Suprapubic skin (tissue), 4 donors: Measurements from ENCODE around the gene IL33. TPM values are rescaled to one million over a fixed set of nuclear protein-coding genes. Genes with fewer than 3 reads are reported as not detected.

ENCODE experiments used
- DNase-seq, 2 donors: peaks; one replicate each; pipeline ENCODE4 v3.0.0-alpha.2; 2019; ENCODE audit warnings: low spot score in 2 of 2
- H3K27ac ChIP-seq: fragments of 200-600 bp; sonication (generic); one replicate; pipeline ENCODE4 v1.5.1; 2019
- H3K27me3 ChIP-seq: fragments of 200-600 bp; sonication (generic); one replicate; pipeline ENCODE4 v1.5.1; 2019
- H3K36me3 ChIP-seq: fragments of 200-600 bp; sonication (generic); one replicate; pipeline ENCODE4 v1.5.1; 2019
- H3K4me1 ChIP-seq: fragments of 200-600 bp; sonication (generic); one replicate; pipeline ENCODE4 v1.5.1; 2019
- H3K4me3 ChIP-seq: fragments of 200-600 bp; sonication (generic); one replicate; pipeline ENCODE4 v1.5.1; 2019; ENCODE audit warnings: mild to moderate bottlenecking
- H3K9me3 ChIP-seq: fragments of 200-600 bp; sonication (generic); one replicate; pipeline ENCODE4 v1.5.1; 2019
- EP300 ChIP-seq: sonication (generic); formaldehyde crosslinking; IDR thresholded peaks from one replicate; pipeline ENCODE4 v1.6.1; 2017; ENCODE audit warnings: antibody characterized with exemption
- POLR2A ChIP-seq, 2 donors: fragments of 450-650 bp; IDR thresholded peaks; one replicate each; pipeline ENCODE4 v1.6.1; 2017; ENCODE audit warnings: antibody characterized with exemption in 2 of 2, mild to moderate bottlenecking in 2 of 2, moderate library complexity in 2 of 2
- POLR2AphosphoS5 ChIP-seq, 3 donors: sonication (generic); formaldehyde crosslinking; IDR thresholded peaks; one replicate each; pipeline ENCODE4 v1.6.1; 2017; ENCODE audit warnings: antibody characterized with exemption in 3 of 3
- WGBS: methylation state at CpG from one replicate; pipeline ENCODE4 v1.1.5; 2018; 5-methylcytosine and 5-hydroxymethylcytosine counted together
- total RNA-seq, 4 donors: library from RNA; depleted of rRNA; stranded (reverse); fragments of >200 nt; gene quantifications; one replicate each; pipeline ENCODE4 v1.1.0, GENCODE V29; 2016
- TF ChIP-seq, protein P1 (sequence below), 2 donors: fragments of 200-600 bp in 1 of 2; fragments of 450-650 bp in 1 of 2; sonication (generic) in 1 of 2; IDR thresholded peaks; one replicate each; pipeline ENCODE4 v1.5.1; 2016 to 2019; ENCODE audit warnings: antibody characterized with exemption in 2 of 2, mild to moderate bottlenecking in 1 of 2, moderate library complexity in 1 of 2

IL33 gene
- total RNA-seq, 4 donors from 2014 or later = 11.3 to 37.3 (median 25.6) TPM

DNA sequence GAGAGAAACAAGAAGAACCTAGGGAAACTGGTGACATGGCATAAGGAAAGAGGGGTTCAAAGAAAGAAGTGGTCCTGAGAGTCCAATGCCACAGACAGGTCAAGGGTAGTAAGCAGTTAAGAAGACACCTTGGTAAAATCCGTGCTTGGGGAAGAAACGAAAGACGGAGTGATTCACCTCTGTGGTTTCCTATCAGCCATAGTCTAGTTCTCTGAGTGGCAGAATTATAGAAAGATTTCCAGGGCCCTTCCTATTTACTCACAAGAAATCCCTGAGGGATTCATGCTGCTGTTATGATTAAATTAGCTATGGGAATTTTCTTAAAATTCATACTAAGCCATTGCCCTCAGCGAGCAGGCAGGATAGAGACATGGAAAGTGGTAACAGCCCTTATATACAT is 31.7 kb downstream of the IL33 start:
- Histone ChIP-seq H3K36me3 (no peaks in the 10 kb centered on the region), H3K9me3 (no peaks in the 10 kb centered on the region), H3K27ac (no peak overlapping the region), H3K4me3 (no peak overlapping the region), H3K27me3 (no peaks in the 10 kb centered on the region), H3K4me1 (no peaks in the 10 kb centered on the region)
- 37% methylated on average over 4 of the region's 4 CpGs for WGBS
- TF ChIP-seq, protein P1, sequence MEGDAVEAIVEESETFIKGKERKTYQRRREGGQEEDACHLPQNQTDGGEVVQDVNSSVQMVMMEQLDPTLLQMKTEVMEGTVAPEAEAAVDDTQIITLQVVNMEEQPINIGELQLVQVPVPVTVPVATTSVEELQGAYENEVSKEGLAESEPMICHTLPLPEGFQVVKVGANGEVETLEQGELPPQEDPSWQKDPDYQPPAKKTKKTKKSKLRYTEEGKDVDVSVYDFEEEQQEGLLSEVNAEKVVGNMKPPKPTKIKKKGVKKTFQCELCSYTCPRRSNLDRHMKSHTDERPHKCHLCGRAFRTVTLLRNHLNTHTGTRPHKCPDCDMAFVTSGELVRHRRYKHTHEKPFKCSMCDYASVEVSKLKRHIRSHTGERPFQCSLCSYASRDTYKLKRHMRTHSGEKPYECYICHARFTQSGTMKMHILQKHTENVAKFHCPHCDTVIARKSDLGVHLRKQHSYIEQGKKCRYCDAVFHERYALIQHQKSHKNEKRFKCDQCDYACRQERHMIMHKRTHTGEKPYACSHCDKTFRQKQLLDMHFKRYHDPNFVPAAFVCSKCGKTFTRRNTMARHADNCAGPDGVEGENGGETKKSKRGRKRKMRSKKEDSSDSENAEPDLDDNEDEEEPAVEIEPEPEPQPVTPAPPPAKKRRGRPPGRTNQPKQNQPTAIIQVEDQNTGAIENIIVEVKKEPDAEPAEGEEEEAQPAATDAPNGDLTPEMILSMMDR (IDR thresholded peaks at IDR 0.05) = no peak
- TF ChIP-seq POLR2A (IDR thresholded peaks at IDR 0.05) (no peak), EP300 (no peak), POLR2AphosphoS5 (IDR thresholded peaks at IDR 0.05) (no peak)
- no peak for DNase-seq

- TF ChIP-seq POLR2A (IDR thresholded peaks at IDR 0.05) = no peak
- TF ChIP-seq, protein P1 (IDR thresholded peaks at IDR 0.05) = no peak
- no peak for TF ChIP-seq EP300
- Histone ChIP-seq H3K27ac (no peak overlapping the region), H3K4me1 (peaks cover 15% of the 10 kb centered on the region), H3K4me3 (no peak overlapping the region), H3K27me3 (no peaks in the 10 kb centered on the region), H3K9me3 (peaks cover 5% of the 10 kb centered on the region), H3K36me3 (no peaks in the 10 kb centered on the region)
- no peak for DNase-seq
- 48% methylated on average over 3 of the region's 3 CpGs for WGBS
Measured at GRCh38 chr9:6268826-6269397, 53.3 kb downstream of the IL33 start.

- no peak overlapping the region for H3K4me3 ChIP-seq
- no peak overlapping the region for H3K27ac ChIP-seq
- H3K4me1 ChIP-seq = peaks cover 15% of the 10 kb centered on the region
- WGBS = 83% methylated on average over 1 of the region's 1 CpG
- TF ChIP-seq EP300 (no peak), POLR2AphosphoS5 (IDR thresholded peaks at IDR 0.05) (no peak), POLR2A (IDR thresholded peaks at IDR 0.05) (no peak)
- TF ChIP-seq, protein P1 (IDR thresholded peaks at IDR 0.05) = no peak
- H3K27me3 ChIP-seq = no peaks in the 10 kb centered on the region
- no peaks in the 10 kb centered on the region for H3K36me3 ChIP-seq
- no peak for DNase-seq
- H3K9me3 ChIP-seq = no peaks in the 10 kb centered on the region
Measured at GRCh38 chr9:6270896-6271295, 55.3 kb downstream of the IL33 start.

GRCh38 chr9:6271508-6272228 is 56.1 kb downstream of the IL33 start:
- TF ChIP-seq, protein P1 (IDR thresholded peaks at IDR 0.05) = no peak
- TF ChIP-seq POLR2A (IDR thresholded peaks at IDR 0.05) = no peak
- no peak for TF ChIP-seq EP300
- no peak for TF ChIP-seq POLR2AphosphoS5 (IDR thresholded peaks at IDR 0.05)
- Histone ChIP-seq H3K9me3 (no peaks in the 10 kb centered on the region), H3K4me3 (no peak overlapping the region), H3K36me3 (no peaks in the 10 kb centered on the region), H3K4me1 (peaks cover 15% of the 10 kb centered on the region), H3K27me3 (no peaks in the 10 kb centered on the region), H3K27ac (peak overlapping the region; percentile 67)
- DNase-seq = no peak
- 46% methylated on average over 3 of the region's 3 CpGs for WGBS

DNA sequence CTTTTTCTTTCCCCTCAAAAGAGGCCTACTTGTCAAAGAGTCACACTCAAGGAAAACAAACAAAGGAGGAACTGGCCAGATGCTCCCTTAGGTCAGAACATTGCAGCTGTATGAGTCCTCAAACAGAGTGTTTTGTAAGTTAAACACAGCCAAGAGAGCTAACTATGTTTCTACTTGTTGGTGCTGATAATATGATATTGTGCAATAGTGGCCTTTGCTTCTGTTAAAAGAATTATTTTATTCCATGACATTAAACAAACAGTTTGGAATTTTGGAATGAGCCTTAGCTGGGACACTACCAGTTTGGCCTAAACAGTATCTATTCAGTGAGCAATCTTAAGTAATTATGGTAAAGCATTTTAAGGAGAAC is 56.6 kb downstream of the IL33 start:
- Histone ChIP-seq H3K36me3 (no peaks in the 10 kb centered on the region), H3K27ac (peak overlapping the region; percentile 67), H3K4me1 (peaks cover 15% of the 10 kb centered on the region), H3K9me3 (no peaks in the 10 kb centered on the region), H3K4me3 (no peak overlapping the region), H3K27me3 (no peaks in the 10 kb centered on the region)
- TF ChIP-seq POLR2A (IDR thresholded peaks at IDR 0.05) (no peak), EP300 (no peak), POLR2AphosphoS5 (IDR thresholded peaks at IDR 0.05) (no peak)
- TF ChIP-seq, protein P1 (IDR thresholded peaks at IDR 0.05) = no peak
- no peak for DNase-seq
